D721Med (cell line): ENCODE measurements around the gene MARK3.

ENCODE experiments used
- DNase-seq: peaks from one replicate; pipeline ENCODE4 v3.0.0; 2011; ENCODE audit warnings: low spot score; ENCODE audit not compliant: insufficient read length
- FAIRE-seq: peaks from 2 replicates; lab custom pipeline; 2011; peaks lifted over from hg19 to GRCh38; lab: Jason Lieb, UNC
- TF ChIP-seq, protein P1 (sequence below): IDR thresholded peaks from 2 replicates; pipeline ENCODE4 v1.5.1; 2012; ENCODE audit warnings: mild to moderate bottlenecking, control low read depth; ENCODE audit not compliant: insufficient read depth; ENCODE audit errors: missing control alignments

The MARK3 gene

DNA sequence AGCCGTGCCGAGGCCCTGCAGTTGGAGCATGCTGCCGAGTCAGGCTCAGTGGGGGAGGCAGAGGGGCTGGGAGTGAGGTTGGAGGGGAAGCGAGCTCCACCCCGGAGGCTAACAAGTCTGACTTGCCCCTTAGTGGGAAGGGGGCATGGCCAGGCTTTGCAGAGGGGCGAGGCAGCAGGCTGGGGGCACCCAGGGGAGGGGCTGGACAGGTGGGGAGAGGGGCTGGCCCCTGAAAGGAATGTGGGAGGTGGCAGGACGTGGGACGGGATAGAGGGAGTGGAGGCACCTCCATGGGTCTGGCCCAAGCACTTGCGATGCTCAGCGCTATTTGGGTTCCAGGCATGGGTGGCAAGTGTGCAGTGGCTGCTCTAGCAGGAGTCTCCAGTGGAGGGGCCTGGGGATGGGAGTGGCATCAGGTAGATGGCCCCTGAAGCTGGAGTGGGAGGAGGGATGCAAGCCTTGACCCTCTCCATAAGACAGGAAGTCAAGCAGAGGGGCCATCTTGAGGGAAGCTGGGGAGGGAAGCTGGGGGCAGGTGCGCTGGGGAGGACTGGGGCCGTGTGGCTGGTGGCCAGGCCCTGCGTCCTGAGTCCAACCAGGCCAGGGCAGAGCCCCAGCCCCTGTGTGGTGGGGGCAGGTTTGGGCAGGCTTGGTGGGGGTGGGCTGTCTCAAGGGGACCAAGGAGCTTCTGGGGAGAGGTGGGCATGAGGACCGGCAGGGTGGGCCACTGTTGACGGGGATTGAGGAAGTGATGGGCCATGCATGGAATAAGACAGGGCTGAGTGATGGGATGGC is 146.4 kb downstream of the MARK3 start:
- FAIRE-seq (no peak), DNase-seq (no peak)
- TF ChIP-seq, protein P1, sequence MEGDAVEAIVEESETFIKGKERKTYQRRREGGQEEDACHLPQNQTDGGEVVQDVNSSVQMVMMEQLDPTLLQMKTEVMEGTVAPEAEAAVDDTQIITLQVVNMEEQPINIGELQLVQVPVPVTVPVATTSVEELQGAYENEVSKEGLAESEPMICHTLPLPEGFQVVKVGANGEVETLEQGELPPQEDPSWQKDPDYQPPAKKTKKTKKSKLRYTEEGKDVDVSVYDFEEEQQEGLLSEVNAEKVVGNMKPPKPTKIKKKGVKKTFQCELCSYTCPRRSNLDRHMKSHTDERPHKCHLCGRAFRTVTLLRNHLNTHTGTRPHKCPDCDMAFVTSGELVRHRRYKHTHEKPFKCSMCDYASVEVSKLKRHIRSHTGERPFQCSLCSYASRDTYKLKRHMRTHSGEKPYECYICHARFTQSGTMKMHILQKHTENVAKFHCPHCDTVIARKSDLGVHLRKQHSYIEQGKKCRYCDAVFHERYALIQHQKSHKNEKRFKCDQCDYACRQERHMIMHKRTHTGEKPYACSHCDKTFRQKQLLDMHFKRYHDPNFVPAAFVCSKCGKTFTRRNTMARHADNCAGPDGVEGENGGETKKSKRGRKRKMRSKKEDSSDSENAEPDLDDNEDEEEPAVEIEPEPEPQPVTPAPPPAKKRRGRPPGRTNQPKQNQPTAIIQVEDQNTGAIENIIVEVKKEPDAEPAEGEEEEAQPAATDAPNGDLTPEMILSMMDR: no peak

DNA sequence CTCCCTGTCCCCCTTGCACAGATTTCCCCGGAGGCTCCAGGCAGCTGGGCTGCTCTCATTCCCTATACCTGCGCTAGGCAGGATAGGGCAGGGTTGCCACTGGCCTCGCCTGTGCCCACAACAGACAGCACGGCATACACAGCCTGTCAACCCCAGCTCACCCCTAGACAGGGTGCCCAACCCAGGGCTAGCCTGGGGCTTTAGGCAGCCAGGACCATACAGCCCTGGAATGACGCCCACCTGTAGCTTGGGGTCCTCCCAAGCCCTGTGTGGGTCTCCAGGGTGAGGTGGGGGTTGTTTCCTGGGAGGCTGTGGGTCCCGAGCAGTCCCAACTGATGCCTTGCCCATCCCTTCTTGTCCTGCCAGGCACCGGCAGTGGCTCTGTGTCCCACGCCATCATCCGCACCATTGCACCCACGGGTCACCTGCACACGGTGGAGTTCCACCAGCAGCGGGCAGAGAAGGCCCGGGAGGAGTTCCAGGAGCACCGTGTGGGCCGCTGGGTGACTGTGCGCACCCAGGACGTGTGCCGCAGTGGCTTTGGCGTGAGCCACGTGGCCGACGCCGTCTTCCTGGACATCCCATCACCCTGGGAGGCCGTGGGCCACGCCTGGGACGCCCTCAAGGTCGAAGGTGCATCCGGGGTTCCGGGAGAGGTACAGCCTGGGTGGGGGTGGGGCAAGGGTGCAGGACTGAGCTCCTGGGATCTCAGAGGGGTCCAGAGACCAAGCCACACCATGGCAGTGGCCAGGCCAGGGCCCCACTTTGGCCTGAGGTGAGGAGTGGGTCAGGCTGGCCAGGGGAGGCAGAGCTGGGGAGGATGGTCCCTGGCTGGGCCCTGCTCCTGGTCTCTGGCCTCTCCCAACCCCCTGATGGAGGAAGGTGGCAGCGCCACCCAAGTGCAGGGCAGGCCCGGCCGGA is 147.3 kb downstream of the MARK3 start:
- TF ChIP-seq, protein P1: no peak
- FAIRE-seq: no peak

GRCh38 chr14:103533137-103533998 is 148.2 kb downstream of the MARK3 start:
- FAIRE-seq: no peak
- TF ChIP-seq, protein P1: no peak

More for the DNA sequence above, 147.3 kb downstream of the MARK3 start:
- DNase-seq: no peak

DNA sequence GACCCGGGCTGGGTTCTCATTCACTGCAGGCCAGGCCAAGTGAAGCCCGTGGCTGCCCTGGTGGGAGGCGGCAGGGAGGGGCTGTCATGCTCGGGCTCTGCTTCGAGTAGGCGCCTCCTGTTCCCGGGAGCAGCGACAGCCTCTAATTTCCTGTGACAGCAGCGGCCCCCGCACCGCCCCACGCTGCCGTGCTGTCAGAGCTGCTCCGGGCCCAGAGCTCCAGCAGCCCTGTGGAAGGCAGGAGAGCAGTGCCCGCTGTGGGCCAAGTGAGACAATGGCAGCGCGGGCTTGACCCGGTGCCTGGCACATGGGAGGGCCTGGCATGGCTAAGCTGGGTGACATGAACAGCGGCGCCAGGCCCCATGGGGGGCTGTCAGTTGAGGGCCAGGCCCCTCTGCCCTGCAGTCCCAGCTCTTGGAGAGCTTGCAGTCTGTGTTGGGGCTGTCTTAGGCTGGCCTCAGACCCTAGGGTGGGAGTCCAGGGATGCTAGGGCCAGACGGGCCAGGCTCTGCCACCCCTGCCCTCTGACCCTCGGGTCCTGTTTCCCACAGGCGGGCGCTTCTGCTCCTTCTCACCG is 148.9 kb downstream of the MARK3 start:
- FAIRE-seq (no peak), DNase-seq (no peak)
- TF ChIP-seq, protein P1: no peak

More at GRCh38 chr14:103533137-103533998, 148.2 kb downstream of the MARK3 start:
- DNase-seq: no peak

GRCh38 chr14:103534576-103535061 is 149.4 kb downstream of the MARK3 start:
- DNase-seq: no peak
- no peak for FAIRE-seq
- TF ChIP-seq, protein P1: no peak
